BJ (cell line): Measurements from ENCODE around the gene FGD4. TPM values are rescaled to one million over a fixed set of nuclear protein-coding genes. Genes with fewer than 3 reads are reported as not detected.

Experiments
- CTCF ChIA-PET: fragments of 350-600 bp; formaldehyde crosslinking; extraction: SDS; loops from one replicate; lab custom pipeline; 2021; ENCODE audit warnings: antibody characterized with exemption, inconsistent platforms; lab: Yijun Ruan, JAX
- POLR2A ChIA-PET: fragments of 300-600 bp; sonication (Branson Sonifier 250); formaldehyde crosslinking; extraction: SDS; loops from one replicate; lab custom pipeline; 2021; ENCODE audit warnings: antibody characterized with exemption; lab: Charles Lee
- DNase-seq: peaks from one replicate; pipeline ENCODE4 v3.0.0-alpha.2; 2011; ENCODE audit warnings: low read depth
- H3K27me3 ChIP-seq: 2 replicates; pipeline ENCODE4 v1.6.0; 2011; ENCODE audit warnings: low read length; ENCODE audit not compliant: control insufficient read depth, insufficient read depth
- H3K36me3 ChIP-seq: 2 replicates; pipeline ENCODE4 v1.5.1; 2011; ENCODE audit warnings: low read length; ENCODE audit not compliant: control insufficient read depth, insufficient read depth
- H3K4me3 ChIP-seq: 2 replicates; pipeline ENCODE4 v1.5.1; 2011; ENCODE audit warnings: low read depth, mild to moderate bottlenecking, control low read depth, low read length
- CTCF ChIP-seq: IDR thresholded peaks from 2 replicates; pipeline ENCODE4 v1.5.1; 2011; ENCODE audit warnings: low read depth, mild to moderate bottlenecking, control low read depth, inconsistent platforms, low read length, moderate library complexity; ENCODE audit not compliant: insufficient read depth
- polyA plus RNA-seq: library from polyadenylated mRNA; depleted of rRNA; stranded (reverse); fragments of >200 nt; gene quantifications from 2 replicates; pipeline ENCODE4 v1.2.3, GENCODE V29; 2011

FGD4 gene
- polyA plus RNA-seq, 1 experiment, result 11.1 TPM

- CTCF ChIA-PET, result no interaction called here
- no peak overlapping the region for H3K4me3 ChIP-seq
- no peaks in the 10 kb centered on the region for H3K27me3 ChIP-seq
- DNase-seq, result no peak
- POLR2A ChIA-PET, result no interaction called here
- peaks cover 14% of the 10 kb centered on the region for H3K36me3 ChIP-seq
- TF ChIP-seq CTCF, result no peak
Measured at GRCh38 chr12:32612658-32613614, 213.6 kb downstream of the FGD4 start.

GRCh38 chr12:32615441-32615840 lies 216.1 kb downstream of the FGD4 start:
- CTCF ChIA-PET, result no interaction called here
- no peak overlapping the region for H3K4me3 ChIP-seq
- H3K27me3 ChIP-seq, result no peaks in the 10 kb centered on the region
- peaks cover 13% of the 10 kb centered on the region for H3K36me3 ChIP-seq
- DNase-seq, result no peak
- no peak for TF ChIP-seq CTCF
- POLR2A ChIA-PET, result no interaction called here

- no peaks in the 10 kb centered on the region for H3K27me3 ChIP-seq
- no peak for TF ChIP-seq CTCF
- DNase-seq, result no peak
- ChIA-PET POLR2A (no interaction called here), CTCF (interaction anchor here (1.4 kb wide), 1 partner anchor 13 kb away, joined by 3 read pairs; no protein-coding TSS in a partner anchor)
- peaks cover 6% of the 10 kb centered on the region for H3K36me3 ChIP-seq
- H3K4me3 ChIP-seq, result no peak overlapping the region
Measured at GRCh38 chr12:32617534-32617933, 218.2 kb downstream of the FGD4 start.

GRCh38 chr12:32618115-32618514 lies 218.8 kb downstream of the FGD4 start:
- ChIA-PET CTCF (interaction anchor here (1.4 kb wide), 1 partner anchor 13 kb away, joined by 3 read pairs; no protein-coding TSS in a partner anchor), POLR2A (no interaction called here)
- H3K36me3 ChIP-seq, result peaks cover 6% of the 10 kb centered on the region
- no peak for TF ChIP-seq CTCF
- DNase-seq, result no peak
- H3K4me3 ChIP-seq, result no peak overlapping the region
- no peaks in the 10 kb centered on the region for H3K27me3 ChIP-seq

GRCh38 chr12:32627976-32628375 lies 228.6 kb downstream of the FGD4 start:
- CTCF ChIA-PET, result no interaction called here
- DNase-seq, result no peak

More at GRCh38 chr12:32627976-32628375, 228.6 kb downstream of the FGD4 start:
- H3K36me3 ChIP-seq, result peaks cover 9% of the 10 kb centered on the region
- no peak overlapping the region for H3K4me3 ChIP-seq
- no peak for TF ChIP-seq CTCF
- POLR2A ChIA-PET, result no interaction called here
- H3K27me3 ChIP-seq, result no peaks in the 10 kb centered on the region
